Eye (tissue), 1 donor: ENCODE data around the gene EFCAB10.

ENCODE experiments used
- DNase-seq: peaks from one replicate; pipeline ENCODE4 v3.0.0-alpha.2; 2015

EFCAB10 gene

GRCh38 chr7:105596866-105597265 is 15.6 kb upstream of the EFCAB10 start:
- DNase-seq = no peak

DNA sequence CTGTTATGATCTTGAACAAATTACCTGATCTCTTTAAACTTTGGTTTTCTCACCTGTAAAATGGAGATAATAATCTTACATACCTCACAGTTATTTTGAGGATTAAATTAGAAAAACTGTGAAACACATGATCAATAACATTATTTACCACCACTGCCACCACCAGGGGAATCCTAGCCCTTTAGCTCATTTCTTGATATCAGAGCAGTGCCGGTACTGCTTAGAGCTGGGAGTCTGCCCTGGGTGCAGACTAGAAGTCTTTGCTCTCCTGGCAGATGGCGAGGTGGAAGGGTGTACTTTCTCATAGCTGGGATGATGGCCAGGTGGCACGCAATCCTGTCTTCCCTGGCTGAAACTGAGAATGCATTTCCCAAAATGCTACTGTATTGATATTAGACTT is 12.7 kb upstream of the EFCAB10 start:
- DNase-seq = no peak

DNA sequence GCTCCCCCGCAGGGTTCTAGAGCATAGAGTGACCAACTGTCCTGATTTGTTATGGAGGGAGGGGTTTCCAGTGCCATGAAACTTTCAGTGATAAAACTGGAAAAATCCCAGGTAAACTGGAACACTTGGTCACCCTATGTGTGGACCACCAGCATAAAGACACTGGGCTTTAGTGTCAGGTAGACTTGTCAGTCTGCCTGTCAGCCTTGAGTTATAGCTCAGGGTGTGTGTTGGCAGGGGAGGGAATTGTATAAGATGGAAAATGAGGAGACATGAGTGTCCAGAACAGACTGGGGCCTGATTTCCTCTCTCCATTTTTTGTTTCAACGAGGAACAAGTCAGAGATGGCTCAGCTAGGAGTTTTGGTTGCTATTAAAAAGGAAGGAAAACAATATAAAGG is 10.2 kb upstream of the EFCAB10 start:
- no peak for DNase-seq

GRCh38 chr7:105590793-105591192 is 9.5 kb upstream of the EFCAB10 start:
- no peak for DNase-seq

DNA sequence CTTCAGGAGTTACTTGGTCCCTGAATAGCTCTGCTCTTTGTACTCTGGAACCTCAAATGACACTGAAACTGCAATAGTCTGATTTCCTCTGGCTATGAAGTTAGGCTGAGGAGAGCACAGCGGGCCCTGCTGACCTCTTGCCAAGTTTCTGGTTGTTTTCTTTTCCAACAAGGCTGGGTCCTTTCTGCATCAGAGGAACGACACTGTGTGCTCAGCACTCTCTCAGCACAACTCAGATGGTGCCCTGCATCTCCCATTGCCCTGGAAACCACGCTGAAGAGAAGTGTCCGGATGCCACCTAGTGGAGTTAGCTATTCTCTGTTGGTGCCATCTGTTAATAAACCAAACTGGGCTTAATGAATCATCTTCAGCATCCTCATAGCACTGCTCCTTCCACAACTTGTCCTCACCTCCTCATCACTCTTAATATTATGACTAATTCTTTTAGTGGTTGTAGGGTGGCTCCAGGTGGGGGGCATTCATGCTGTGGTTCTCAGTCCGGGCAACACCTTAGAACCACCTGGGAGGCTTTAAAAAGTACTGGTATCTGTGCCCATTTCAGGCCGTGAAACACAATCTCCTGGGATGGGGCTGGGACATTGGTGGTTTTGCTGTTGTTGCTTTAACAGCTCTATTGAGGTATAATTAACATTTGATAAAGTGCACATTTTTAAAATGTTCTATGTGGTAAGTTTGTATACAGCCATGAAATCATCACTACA is 8.2 kb upstream of the EFCAB10 start:
- DNase-seq = peak; percentile 90

- peak; percentile 24 for DNase-seq
Measured at GRCh38 chr7:105587909-105588635, 6.8 kb upstream of the EFCAB10 start.

DNA sequence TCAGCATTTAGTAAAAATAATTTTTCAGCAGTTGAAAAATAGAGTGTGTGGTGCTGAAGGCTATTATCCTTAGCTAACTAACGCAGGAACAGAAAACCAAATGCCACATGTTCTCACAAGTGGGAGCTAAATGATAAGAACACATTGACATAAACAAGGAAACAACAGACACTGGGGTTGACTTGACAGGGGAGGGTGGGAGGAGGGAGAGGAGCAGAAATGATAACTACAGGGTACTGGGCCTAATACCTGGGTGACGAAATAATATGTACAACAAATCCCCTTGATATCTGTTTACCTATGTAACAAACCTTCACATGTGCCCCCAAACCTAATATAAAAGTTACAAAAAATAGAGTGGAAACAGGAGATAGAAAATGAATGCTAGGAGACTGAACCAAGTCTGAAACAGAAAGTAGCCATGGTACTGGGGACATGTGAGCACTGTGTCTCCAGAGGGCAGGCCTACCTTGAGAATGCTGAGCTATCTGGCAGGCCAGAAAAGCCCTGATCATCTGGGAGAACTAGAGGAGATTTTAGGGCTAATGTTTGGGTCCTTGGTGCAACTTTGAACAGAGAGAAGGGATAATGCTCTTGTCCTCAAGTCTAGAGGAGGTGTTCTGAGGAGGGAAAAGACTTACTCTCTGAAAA is 4.7 kb upstream of the EFCAB10 start:
- DNase-seq = no peak

- no peak for DNase-seq
Measured at GRCh38 chr7:105584165-105584564, 2.9 kb upstream of the EFCAB10 start.

- DNase-seq = peak; percentile 7
Measured at GRCh38 chr7:105583061-105583460, 1.8 kb upstream of the EFCAB10 start.

- DNase-seq = no peak
Measured at GRCh38 chr7:105580022-105580740, 1.1 kb downstream of the EFCAB10 start.

DNA sequence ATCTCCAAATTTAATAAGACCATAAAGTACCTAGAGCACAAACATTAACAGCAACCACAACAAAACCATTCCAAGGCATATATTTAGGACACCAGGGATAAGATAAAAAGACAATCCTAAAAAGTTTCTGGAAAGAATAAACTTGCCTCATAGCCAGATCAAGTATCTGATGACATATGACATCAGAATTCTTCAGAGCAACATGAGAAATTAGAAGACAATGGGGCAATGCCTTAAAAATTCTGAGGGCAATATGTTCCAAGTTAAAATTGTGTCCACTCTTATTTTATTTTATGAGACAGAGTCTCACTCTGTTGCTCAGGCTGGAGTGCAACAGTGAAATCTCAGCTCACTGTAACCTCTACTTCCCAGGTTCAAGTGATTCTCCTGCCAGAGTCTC is 2.8 kb downstream of the EFCAB10 start:
- DNase-seq = no peak

- DNase-seq = no peak
Measured at GRCh38 chr7:105577251-105577650, 4.0 kb downstream of the EFCAB10 start.

GRCh38 chr7:105571891-105572290 is 9.4 kb downstream of the EFCAB10 start:
- no peak for DNase-seq

DNA sequence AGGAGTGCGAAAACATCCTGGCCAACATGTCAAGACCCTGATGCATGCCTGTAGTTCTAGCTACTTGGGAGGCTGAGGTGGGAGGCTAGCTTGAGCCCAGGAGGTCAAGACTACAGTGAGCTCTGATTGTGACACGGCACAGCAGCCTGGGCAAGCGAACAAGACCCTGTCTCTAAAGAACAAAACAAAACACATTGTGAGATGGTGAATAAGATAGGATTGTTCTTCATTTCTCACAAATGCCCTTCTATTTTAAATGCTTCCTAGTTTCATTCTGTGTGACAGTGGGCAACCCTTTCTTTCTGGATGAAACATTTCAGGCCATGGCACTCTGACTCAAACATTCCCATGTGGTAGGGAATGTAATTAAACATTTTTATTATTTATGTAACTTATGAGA is 13.5 kb downstream of the EFCAB10 start:
- no peak for DNase-seq

DNA sequence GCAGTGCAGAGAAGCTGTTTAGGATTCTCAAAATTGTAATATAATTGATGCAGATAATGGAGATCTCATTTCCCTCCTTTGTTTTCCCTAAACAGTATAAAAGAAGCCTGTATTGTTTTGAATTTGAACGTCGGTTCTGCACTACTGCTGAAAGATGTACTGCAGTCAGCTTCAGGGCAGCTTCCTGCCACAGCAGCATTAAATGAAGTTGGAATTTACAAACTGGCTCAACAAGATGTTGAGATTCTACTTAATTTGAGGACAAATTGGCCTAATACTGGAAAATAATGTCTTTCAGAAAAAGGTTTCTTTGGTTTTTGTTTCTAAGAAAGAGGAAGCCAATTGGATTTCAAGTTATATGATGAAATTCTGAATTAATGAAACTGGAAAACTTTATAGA is 14.3 kb downstream of the EFCAB10 start:
- no peak for DNase-seq

DNA sequence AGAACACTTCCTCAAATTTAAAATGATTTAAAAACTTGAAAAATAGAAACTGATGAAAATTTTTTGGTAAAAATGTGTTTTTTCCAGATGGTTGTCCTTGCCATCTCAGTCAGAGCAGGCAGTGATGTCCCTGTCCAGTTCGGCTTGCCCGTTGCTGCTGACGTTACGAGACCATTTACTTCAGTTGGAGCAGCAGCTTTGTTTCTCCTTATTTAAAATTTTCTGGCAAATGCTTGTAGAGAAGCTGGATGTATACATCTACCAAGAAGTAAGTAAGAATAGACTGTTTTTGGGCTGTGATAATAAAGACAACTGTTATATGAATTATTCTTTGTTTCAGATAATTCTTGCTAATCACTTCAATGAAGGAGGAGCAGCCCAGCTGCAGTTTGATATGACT is 16.1 kb downstream of the EFCAB10 start:
- no peak for DNase-seq

DNA sequence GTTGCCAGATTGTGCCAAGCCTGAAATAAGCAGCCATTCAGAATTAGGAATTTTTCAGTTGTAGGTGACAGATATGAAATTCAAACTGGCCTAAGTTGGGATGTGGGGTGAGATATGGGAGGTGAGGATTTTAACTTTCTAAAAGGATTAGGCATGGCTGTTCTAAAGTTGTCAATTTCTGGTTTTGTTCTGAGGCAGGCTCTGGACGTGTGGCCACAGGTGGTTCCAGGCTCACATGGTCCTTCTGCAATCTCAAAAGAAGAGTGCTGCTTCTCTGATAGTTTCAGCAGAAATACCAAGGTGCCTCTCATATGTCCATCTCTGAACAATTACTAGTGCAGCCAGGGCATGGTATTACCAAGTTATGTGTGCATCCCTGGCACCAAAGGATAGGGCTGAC is 21.4 kb downstream of the EFCAB10 start:
- no peak for DNase-seq

- no peak for DNase-seq
Measured at GRCh38 chr7:105538339-105538738, 43.0 kb downstream of the EFCAB10 start.

GRCh38 chr7:105532709-105533460 is 48.4 kb downstream of the EFCAB10 start:
- DNase-seq = peak; percentile 33

DNA sequence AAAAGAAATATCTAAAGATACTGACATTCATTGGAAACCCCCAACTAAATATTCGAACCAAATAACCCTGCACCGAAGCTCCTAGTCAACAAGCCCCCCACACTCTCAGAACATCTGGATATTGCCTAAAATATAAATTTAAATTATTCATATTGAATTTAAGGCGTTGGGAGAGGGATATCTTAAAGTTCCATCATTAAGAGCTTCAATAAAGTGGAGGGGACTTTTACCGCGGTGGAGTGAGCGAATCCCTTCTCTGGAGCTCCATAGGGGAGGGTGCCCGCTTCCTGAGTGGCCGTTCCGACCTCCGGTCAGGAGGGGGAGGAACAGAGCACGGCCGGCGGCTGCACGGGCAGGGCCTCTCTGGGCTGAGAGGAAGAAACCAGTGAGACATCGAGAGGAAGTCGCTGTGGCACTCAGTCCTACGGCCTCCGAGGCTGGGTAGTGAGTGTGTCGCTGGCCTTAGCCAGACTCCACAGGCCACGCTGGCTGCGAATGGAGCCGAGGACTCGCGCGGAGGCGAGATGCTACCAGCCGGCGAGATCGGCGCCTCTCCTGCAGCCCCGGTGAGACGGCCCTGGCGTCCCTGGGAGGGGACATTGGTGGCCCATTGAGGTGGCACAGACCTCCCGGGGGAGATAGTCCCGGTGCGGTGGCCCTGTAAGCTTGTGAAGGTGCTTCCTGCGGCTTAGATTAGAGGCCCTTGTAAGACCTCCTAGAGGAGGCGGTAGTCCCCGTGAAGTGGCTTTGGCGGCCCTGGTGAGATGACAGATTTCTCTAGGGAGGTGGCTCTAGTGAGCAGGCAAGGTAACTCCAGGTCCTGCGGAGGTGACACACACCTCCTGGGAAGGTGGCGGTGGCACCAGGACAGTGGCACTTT is 49.3 kb downstream of the EFCAB10 start, which contains the start of gene RINT1:
Gene RINT1, plus strand, starts transcription at position 410 of the 880 bp plus-strand sequence. Its CDS starts 115 bp downstream, at position 525.
- DNase-seq = peak; percentile 97

DNA sequence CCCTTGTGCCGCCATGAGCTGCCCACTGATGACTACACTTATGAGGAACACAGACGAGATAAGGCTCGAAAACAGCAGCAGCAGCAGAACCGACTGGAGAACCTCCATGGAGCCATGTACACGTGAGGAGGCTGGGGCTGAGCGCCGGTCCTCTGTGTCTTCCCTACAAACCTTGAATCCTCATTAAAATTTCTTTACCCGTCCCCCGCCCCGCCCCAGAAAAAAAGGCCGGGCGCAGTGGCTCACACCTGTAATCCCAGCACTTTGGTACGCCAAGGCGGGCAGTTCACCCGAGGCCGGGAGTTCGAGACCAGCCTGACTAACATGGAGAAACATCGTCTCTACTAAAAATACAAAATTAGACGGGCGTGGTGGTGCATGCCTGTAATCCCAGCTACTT is 50.7 kb downstream of the EFCAB10 start:
- DNase-seq = no peak
